Panc1 (cell line): ENCODE measurements around the gene VAT1L. TPM values are rescaled to one million over a fixed set of nuclear protein-coding genes. Genes with fewer than 3 reads are reported as not detected.

Source experiments
- ATAC-seq: fragments of 200-7000 bp; cut with Tn5 transposase; 2 replicates; pipeline ENCODE4 v1.9.1; 2020; ENCODE audit warnings: mild to moderate bottlenecking, moderate library complexity
- BruUV-seq: library from RNA; stranded (reverse); fragments of 400-500 nt; replicated peaks from 2 replicates; lab custom pipeline; 2021; lab: Mats Ljungman, UMichigan
- CTCF ChIA-PET: fragments of 300-600 bp; sonication (Branson Sonifier 250); formaldehyde crosslinking; loops from one replicate; lab custom pipeline; 2022; ENCODE audit warnings: antibody characterized with exemption; lab: Charles Lee
- POLR2A ChIA-PET: fragments of 300-600 bp; sonication (Branson Sonifier 250); formaldehyde crosslinking; loops from one replicate; lab custom pipeline; 2022; ENCODE audit warnings: antibody characterized with exemption; lab: Charles Lee
- DNase-seq: peaks from one replicate; pipeline ENCODE4 v3.0.0-alpha.2; 2010; ENCODE audit warnings: low read depth, low spot score
- H3K27ac ChIP-seq: 2 replicates; pipeline ENCODE4 v1.5.1; 2011; ENCODE audit warnings: mild to moderate bottlenecking, low read length, inconsistent platforms
- H3K27me3 ChIP-seq: fragments of 200-500 bp; sonication (Bioruptor generic); 2 replicates; pipeline ENCODE4 v1.6.0; 2014; ENCODE audit warnings: low read length, inconsistent platforms; ENCODE audit not compliant: control insufficient read depth, insufficient read depth
- H3K36me3 ChIP-seq: fragments of 200-500 bp; sonication (Bioruptor generic); 2 replicates; pipeline ENCODE4 v1.5.1; 2014; ENCODE audit warnings: inconsistent platforms, mild to moderate bottlenecking, low read length, moderate library complexity; ENCODE audit not compliant: control insufficient read depth, insufficient read depth
- H3K4me1 ChIP-seq: 2 replicates; pipeline ENCODE4 v1.5.1; 2011; ENCODE audit warnings: inconsistent platforms, mild to moderate bottlenecking, low read length, moderate library complexity; ENCODE audit not compliant: control insufficient read depth, insufficient read depth
- H3K4me3 ChIP-seq, 2 experiments: 2 replicates each; pipeline ENCODE4 v1.5.1; 2011 to 2012; ENCODE audit warnings: low read depth in 2 of 2, low read length in 2 of 2, mild to moderate bottlenecking in 2 of 2, inconsistent platforms in 1 of 2, moderate library complexity in 1 of 2
- H3K9me3 ChIP-seq: fragments of 200-500 bp; sonication (Bioruptor generic); 2 replicates; pipeline ENCODE4 v1.5.1; 2014; ENCODE audit warnings: low read depth, mild to moderate bottlenecking, inconsistent platforms, low read length, moderate library complexity; ENCODE audit not compliant: control insufficient read depth, insufficient read depth
- POLR2AphosphoS5 ChIP-seq: IDR thresholded peaks from 2 replicates; pipeline ENCODE4 v1.6.1; 2012; ENCODE audit warnings: mild to moderate bottlenecking, low read depth, low read length, moderate library complexity
- SIN3A ChIP-seq: IDR thresholded peaks from 2 replicates; pipeline ENCODE4 v1.6.1; 2012; ENCODE audit warnings: low read depth, mild to moderate bottlenecking, low read length, moderate library complexity, borderline replicate concordance; ENCODE audit not compliant: insufficient read depth
- TCF7L2 ChIP-seq: IDR thresholded peaks from 2 replicates; pipeline ENCODE4 v1.6.1; 2011; ENCODE audit warnings: mild to moderate bottlenecking, low read depth, low read length, inconsistent platforms
- in situ Hi-C: cut with HindIII; loops from 2 replicates; pipeline ENCODE4 v1.10.0; 2016; ENCODE audit warnings: low sequenced_read_pairs, low pct_unique_long_range_greater_than_20kb
- intact Hi-C: fragments of 100-400 bp; cut with micrococcal nuclease; formaldehyde crosslinking; loops from one replicate; pipeline ENCODE4 v1.10.0; 2022; ENCODE audit not compliant: unreplicated experiment
- total RNA-seq: library from RNA; stranded (reverse); gene quantifications from one replicate; pipeline ENCODE4 v1.2.1, GENCODE V29; 2021; ENCODE audit not compliant: unreplicated experiment
- TF ChIP-seq, protein P1 (sequence below), 2 experiments: IDR thresholded peaks; 2 replicates each; pipeline ENCODE4 v1.6.1; 2011 to 2012; ENCODE audit warnings: low read depth in 2 of 2, control low read depth in 1 of 2, low read length in 1 of 2, mild to moderate bottlenecking in 1 of 2, moderate library complexity in 1 of 2; ENCODE audit not compliant: insufficient read depth in 1 of 2
- TF ChIP-seq, protein P2 (sequence below): fragments of 450-650 bp; IDR thresholded peaks from 2 replicates; pipeline ENCODE4 v1.5.1; 2017; ENCODE audit warnings: mild to moderate bottlenecking

Gene VAT1L
- total RNA-seq, 1 experiment from 2014 or later, result not detected

DNA sequence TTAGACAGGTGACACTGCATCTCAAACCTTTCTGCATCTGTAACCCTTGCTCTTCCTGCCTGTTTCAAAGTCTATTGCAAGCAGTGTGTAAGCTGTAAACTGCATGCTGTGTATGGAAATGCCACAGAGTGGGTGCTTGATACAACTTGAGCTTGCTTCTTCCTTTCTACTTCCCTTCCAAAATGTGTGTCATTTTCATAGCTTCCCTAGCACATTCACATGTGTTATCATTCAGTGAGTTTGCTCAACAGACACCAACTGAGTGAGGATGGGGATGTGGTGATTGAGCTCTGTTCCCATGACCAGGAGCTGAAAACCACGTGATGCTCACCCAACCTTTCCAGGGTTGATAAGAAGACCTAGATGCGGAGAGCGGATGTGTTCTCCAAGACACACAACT is 111.1 kb downstream of the VAT1L start:
- ChIA-PET CTCF (interaction anchor here (0.6 kb wide), 1 partner anchor 109 kb away, joined by 7 read pairs; no protein-coding TSS in a partner anchor), POLR2A (no interaction called here)
- Histone ChIP-seq H3K36me3 (no peaks in the 10 kb centered on the region), H3K9me3 (no peaks in the 10 kb centered on the region), H3K27ac (no peak overlapping the region), H3K27me3 (no peaks in the 10 kb centered on the region), H3K4me1 (no peaks in the 10 kb centered on the region), H3K4me3 (no peak overlapping the region)
- no TSS peak for BruUV-seq
- in situ Hi-C loops, result no loop called here
- DNase-seq, result no peak
- TF ChIP-seq, protein P1, sequence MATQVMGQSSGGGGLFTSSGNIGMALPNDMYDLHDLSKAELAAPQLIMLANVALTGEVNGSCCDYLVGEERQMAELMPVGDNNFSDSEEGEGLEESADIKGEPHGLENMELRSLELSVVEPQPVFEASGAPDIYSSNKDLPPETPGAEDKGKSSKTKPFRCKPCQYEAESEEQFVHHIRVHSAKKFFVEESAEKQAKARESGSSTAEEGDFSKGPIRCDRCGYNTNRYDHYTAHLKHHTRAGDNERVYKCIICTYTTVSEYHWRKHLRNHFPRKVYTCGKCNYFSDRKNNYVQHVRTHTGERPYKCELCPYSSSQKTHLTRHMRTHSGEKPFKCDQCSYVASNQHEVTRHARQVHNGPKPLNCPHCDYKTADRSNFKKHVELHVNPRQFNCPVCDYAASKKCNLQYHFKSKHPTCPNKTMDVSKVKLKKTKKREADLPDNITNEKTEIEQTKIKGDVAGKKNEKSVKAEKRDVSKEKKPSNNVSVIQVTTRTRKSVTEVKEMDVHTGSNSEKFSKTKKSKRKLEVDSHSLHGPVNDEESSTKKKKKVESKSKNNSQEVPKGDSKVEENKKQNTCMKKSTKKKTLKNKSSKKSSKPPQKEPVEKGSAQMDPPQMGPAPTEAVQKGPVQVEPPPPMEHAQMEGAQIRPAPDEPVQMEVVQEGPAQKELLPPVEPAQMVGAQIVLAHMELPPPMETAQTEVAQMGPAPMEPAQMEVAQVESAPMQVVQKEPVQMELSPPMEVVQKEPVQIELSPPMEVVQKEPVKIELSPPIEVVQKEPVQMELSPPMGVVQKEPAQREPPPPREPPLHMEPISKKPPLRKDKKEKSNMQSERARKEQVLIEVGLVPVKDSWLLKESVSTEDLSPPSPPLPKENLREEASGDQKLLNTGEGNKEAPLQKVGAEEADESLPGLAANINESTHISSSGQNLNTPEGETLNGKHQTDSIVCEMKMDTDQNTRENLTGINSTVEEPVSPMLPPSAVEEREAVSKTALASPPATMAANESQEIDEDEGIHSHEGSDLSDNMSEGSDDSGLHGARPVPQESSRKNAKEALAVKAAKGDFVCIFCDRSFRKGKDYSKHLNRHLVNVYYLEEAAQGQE (IDR thresholded peaks at IDR 0.05; ENCODE audit: insufficient read depth in 1 of 2, low read depth in 2 of 2, low read length in 1 of 2), result no peak
- no peak for TF ChIP-seq POLR2AphosphoS5
- TF ChIP-seq TCF7L2, result no peak
- TF ChIP-seq, protein P2, sequence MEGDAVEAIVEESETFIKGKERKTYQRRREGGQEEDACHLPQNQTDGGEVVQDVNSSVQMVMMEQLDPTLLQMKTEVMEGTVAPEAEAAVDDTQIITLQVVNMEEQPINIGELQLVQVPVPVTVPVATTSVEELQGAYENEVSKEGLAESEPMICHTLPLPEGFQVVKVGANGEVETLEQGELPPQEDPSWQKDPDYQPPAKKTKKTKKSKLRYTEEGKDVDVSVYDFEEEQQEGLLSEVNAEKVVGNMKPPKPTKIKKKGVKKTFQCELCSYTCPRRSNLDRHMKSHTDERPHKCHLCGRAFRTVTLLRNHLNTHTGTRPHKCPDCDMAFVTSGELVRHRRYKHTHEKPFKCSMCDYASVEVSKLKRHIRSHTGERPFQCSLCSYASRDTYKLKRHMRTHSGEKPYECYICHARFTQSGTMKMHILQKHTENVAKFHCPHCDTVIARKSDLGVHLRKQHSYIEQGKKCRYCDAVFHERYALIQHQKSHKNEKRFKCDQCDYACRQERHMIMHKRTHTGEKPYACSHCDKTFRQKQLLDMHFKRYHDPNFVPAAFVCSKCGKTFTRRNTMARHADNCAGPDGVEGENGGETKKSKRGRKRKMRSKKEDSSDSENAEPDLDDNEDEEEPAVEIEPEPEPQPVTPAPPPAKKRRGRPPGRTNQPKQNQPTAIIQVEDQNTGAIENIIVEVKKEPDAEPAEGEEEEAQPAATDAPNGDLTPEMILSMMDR, result no peak
- TF ChIP-seq SIN3A, result no peak
- intact Hi-C loops, result no loop called here
- ATAC-seq, result no peak

DNA sequence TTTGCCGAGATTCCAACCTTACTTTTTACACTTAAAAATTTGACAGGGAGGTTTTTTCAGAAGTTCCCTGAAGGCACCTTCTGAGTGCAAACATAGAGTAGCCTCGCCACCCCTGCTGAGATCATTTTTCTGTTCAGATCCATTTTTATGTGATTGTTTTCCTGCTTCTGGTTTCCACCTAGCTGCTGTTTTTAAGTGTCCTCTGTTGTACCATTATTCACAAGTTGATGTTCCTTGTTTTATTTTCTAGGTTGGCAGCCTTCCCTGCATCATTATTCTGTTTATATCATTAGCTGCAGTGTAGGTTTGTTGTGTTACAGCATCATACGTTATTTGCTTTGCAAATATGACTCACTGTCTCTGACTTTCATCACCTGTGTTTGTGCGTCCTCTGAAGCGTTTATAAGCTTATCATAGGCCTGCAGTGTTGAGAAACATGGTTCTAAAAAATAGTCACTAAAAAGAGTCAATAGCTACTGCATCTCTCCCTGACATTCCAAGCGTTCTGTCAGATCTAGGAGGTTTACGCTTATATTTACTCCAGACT is 117.1 kb downstream of the VAT1L start:
- in situ Hi-C loops (no loop called here), intact Hi-C loops (no loop called here)
- TF ChIP-seq TCF7L2, result no peak
- TF ChIP-seq POLR2AphosphoS5, result no peak

DNA sequence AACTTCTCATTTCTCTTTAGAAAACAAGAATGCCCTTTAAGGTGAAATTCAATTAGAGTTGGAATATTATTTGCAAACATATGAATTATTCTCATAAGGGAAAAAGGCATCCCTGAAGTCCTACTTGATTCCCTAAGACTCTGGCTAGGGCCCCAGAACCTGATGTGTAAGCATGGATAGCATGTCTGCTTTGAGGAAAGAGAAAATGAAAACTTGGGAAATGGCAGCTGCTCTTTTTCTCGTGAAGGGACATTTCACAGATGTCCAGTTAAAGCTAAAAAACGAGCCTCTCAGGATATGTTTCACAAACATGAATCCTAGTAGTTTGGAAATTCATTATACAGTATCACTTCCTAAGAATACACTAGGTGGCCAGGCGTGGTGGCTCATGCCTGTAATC is 121.7 kb downstream of the VAT1L start:
- CTCF ChIA-PET, result no interaction called here
- intact Hi-C loops (no loop called here), in situ Hi-C loops (no loop called here)
- TF ChIP-seq SIN3A (no peak), POLR2AphosphoS5 (no peak), TCF7L2 (no peak)
- TF ChIP-seq, protein P2, result no peak
- TF ChIP-seq, protein P1 (IDR thresholded peaks at IDR 0.05; ENCODE audit: insufficient read depth in 1 of 2, low read depth in 2 of 2, low read length in 1 of 2), result no peak
- Histone ChIP-seq H3K27me3 (peaks cover 2% of the 10 kb centered on the region; the same call in 1 of the 2 replicates), H3K9me3 (no peaks in the 10 kb centered on the region), H3K4me1 (no peaks in the 10 kb centered on the region), H3K27ac (no peak overlapping the region), H3K36me3 (no peaks in the 10 kb centered on the region), H3K4me3 (no peak overlapping the region)
- DNase-seq (no peak), ATAC-seq (no peak)
- BruUV-seq, result no TSS peak
- POLR2A ChIA-PET, result interaction anchor here (0.6 kb wide), 1 partner anchor 73 kb away, joined by 7 read pairs; no protein-coding TSS in a partner anchor

More for the DNA sequence above, 117.1 kb downstream of the VAT1L start:
- ATAC-seq, result no peak
- Histone ChIP-seq H3K4me3 (no peak overlapping the region), H3K4me1 (no peaks in the 10 kb centered on the region), H3K9me3 (no peaks in the 10 kb centered on the region), H3K27ac (no peak overlapping the region), H3K36me3 (no peaks in the 10 kb centered on the region), H3K27me3 (peaks cover 2% of the 10 kb centered on the region; the same call in 1 of the 2 replicates)
- ChIA-PET POLR2A (no interaction called here), CTCF (no interaction called here)
- BruUV-seq, result no TSS peak
- peak; percentile 4 for DNase-seq
